Measurements from ENCODE around the gene EPS15. TPM values are rescaled to one million over a fixed set of nuclear protein-coding genes. Genes with fewer than 3 reads are reported as not detected.

EPS15 gene
- total and polyA plus RNA-seq, 12 donors = 12.4 to 81.4 (median 63.0) TPM

DNA sequence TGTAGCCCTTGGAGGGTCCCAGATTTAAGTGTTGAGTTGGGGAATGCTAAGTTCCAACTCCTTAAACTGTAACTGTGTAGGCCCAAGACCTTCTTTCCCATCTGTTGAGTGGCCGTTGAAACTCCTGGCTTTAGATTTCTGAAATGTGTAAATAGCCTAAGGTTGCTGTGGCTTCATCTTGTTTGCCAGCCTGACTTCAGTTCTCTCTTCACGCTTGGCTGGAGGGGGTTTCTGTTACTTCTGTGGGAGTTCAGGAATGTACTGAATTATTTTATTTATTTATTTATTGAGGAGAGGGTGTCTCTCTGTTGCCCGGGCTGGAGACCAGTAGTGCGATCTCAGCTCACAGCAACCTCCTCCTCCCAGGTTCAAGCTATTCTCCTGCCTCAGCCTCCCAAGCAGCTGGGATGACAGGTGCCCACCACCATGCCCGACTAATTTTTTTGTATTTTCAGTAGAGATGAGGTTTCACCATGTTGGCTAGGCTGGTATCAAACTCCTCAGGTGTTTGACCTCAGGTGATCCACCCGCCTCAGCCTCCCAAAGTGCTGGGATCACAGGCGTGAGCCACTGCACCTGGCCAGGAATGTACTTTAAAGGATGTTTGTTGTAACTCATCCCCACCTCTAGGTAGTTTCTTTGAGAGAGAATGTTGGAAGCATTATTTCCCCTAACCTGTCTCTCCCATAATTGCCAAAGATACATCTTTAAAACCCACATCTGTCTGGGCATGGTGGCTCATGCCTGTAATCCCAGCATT, 194.6 kb downstream of the EPS15 start:
- no peak overlapping the region for H3K27ac ChIP-seq
- DNase-seq (no peak), ATAC-seq (no peak)
- no peaks in the 10 kb centered on the region for H3K9me3 ChIP-seq
- TF ChIP-seq, protein P1, sequence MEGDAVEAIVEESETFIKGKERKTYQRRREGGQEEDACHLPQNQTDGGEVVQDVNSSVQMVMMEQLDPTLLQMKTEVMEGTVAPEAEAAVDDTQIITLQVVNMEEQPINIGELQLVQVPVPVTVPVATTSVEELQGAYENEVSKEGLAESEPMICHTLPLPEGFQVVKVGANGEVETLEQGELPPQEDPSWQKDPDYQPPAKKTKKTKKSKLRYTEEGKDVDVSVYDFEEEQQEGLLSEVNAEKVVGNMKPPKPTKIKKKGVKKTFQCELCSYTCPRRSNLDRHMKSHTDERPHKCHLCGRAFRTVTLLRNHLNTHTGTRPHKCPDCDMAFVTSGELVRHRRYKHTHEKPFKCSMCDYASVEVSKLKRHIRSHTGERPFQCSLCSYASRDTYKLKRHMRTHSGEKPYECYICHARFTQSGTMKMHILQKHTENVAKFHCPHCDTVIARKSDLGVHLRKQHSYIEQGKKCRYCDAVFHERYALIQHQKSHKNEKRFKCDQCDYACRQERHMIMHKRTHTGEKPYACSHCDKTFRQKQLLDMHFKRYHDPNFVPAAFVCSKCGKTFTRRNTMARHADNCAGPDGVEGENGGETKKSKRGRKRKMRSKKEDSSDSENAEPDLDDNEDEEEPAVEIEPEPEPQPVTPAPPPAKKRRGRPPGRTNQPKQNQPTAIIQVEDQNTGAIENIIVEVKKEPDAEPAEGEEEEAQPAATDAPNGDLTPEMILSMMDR (IDR thresholded peaks at IDR 0.05) = no peak
- intact Hi-C loops (cut with DNase I) = no loop called here
- no peak overlapping the region for H3K4me3 ChIP-seq
- H3K27me3 ChIP-seq = peaks cover 0 to 7% (median under 1%) of the 10 kb centered on the region in 7 donors
- 92 to 97% methylated on average over 7 of the region's 7 CpGs for WGBS, 2 donors
- peaks cover 0 to 28% (median 6%) of the 10 kb centered on the region in 9 donors for H3K4me1 ChIP-seq
- no peaks in the 10 kb centered on the region for H3K36me3 ChIP-seq

DNA sequence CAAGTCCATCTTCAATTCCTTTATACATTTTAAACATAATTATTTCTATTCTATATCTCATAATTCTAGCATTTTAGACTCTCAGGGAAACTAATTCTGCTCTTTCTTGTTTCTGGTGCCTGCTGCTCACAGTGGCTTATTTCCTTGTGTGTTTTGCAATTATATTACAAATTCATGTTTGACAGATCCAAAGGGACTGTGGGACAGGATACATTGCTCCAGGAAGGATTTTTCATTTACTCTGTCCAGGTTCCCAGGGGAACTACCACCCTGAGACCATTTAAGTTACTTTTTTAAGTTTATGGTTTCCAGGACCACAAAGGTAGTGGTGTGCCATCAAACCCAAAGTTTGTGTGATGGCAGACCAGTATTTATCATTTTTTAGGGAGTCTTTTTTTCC, 195.3 kb downstream of the EPS15 start:
- Histone ChIP-seq H3K27me3 (peaks cover 0 to under 1% (median 0%) of the 10 kb centered on the region in 7 donors), H3K27ac (no peak overlapping the region), H3K36me3 (no peaks in the 10 kb centered on the region), H3K9me3 (no peaks in the 10 kb centered on the region), H3K4me3 (no peak overlapping the region), H3K4me1 (peaks cover 0 to 23% (median 4%) of the 10 kb centered on the region in 9 donors)
- TF ChIP-seq, protein P1 (IDR thresholded peaks at IDR 0.05) = no peak
- DNase-seq (no peak), ATAC-seq (no peak)
- intact Hi-C loops (cut with DNase I) = no loop called here

DNA sequence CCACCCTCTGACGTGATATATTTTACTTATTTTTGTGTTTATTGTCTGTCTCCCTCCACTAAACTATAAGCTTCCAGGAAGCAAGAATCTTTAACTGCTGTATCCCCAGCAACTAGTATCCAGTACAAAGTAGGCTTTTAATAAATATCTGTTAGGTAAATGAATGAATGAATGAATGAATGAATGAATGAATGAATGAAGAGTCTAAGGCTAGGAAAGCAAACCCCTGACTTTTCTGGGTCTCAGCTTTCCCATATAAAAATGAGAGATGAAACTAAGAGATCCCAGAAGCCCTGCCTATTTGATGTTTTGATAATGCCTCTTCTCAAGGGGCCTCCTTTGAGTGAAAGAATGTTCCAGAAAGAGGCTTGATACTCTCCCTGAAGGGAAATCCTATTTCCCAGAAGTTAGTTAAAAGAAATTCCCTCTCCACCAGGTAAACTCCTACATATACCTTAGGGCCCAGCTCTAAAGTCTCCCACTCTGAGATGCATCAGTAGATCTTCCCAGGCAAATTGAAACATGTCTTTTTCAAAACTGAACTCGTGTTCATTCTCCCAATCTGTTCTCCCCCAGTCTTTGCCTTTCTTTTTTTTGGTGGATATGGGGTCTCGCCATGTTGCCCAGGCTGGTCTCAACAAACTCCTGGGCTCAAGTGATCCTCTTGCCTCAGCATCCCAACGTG, 196.5 kb downstream of the EPS15 start:
- Histone ChIP-seq H3K4me1 (peaks cover 0 to 19% (median 4%) of the 10 kb centered on the region in 9 donors), H3K9me3 (no peaks in the 10 kb centered on the region), H3K27ac (no peak overlapping the region), H3K27me3 (no peaks in the 10 kb centered on the region), H3K4me3 (no peak overlapping the region), H3K36me3 (no peaks in the 10 kb centered on the region)
- intact Hi-C loops (cut with DNase I) = no loop called here
- WGBS, 2 donors = 90 to 91% methylated on average over 4 of the region's 4 CpGs
- TF ChIP-seq, protein P1 (IDR thresholded peaks at IDR 0.05) = no peak
- ATAC-seq = no peak
- no peak for DNase-seq

DNA sequence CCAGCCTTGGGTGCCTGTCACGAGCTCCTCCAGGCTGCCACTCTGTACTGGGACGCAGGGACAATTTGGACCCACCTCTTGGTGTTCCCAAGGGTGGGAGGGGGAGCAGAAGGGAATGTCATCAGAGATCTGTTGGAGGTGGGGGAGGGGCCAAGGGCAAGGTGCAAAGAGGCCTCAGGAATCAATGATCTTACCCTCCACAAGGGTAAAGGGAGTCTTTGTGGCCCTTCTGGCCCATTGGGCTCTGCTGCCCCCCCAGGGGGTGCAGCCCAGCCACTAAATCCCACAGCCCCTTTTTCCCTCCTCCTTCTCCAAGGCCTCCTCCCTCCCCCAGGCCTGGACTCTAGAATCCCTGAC, 197.2 kb downstream of the EPS15 start:
- no peak overlapping the region for H3K27ac ChIP-seq
- H3K36me3 ChIP-seq = no peaks in the 10 kb centered on the region
- no peak overlapping the region for H3K4me3 ChIP-seq
- no peaks in the 10 kb centered on the region for H3K27me3 ChIP-seq
- H3K9me3 ChIP-seq = no peaks in the 10 kb centered on the region
- ATAC-seq = no peak
- intact Hi-C loops (cut with DNase I) = no loop called here
- 90 to 100% methylated on average over 2 of the region's 2 CpGs for WGBS, 2 donors
- TF ChIP-seq, protein P1 (IDR thresholded peaks at IDR 0.05) = no peak
- DNase-seq = no peak
- peaks cover 0 to 15% (median 4%) of the 10 kb centered on the region in 9 donors for H3K4me1 ChIP-seq

Measured in heart right ventricle (tissue), 16 donors.